Measurements from ENCODE around the gene L3MBTL4. TPM values are rescaled to one million over a fixed set of nuclear protein-coding genes. Genes with fewer than 3 reads are reported as not detected.
"Not testable (repeated sequence)": the region's sequence is repeated elsewhere in the genome, so short reads cannot be mapped to it uniquely, and the experiment has no call there.

Gene L3MBTL4
- total RNA-seq, 1 experiment from 2014 or later = not detected

DNA sequence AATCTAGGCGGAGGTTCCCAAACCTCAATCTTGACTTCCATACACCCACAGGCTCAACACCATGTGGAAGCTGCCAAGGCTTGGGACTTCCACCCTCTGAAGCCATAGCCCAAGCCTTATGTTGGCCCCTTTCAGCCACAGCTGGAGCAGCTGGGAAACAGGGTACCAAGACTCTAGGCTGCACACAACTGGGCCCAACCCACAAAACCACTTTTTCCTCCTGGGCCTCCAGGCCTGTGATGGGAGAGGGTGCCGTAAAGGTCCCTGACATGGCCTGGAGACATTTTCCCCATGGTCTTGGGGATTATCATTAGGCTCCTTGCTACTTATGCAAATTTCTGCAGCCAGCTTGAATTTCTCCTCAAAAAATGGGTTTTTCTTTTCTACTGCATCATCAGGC lies 279.7 kb downstream of the L3MBTL4 start:
- H3K79me2 ChIP-seq (ENCODE audit: insufficient read depth, low read length); BruUV-seq (replicated peaks); H3K4me1 ChIP-seq (ENCODE audit: control insufficient read depth in 1 of 2, insufficient read depth in 2 of 2, low read length in 2 of 2); H2AFZ ChIP-seq (ENCODE audit: low read depth, low read length, poor library complexity, severe bottlenecking); H4K20me1 ChIP-seq (ENCODE audit: insufficient read depth); DNase-seq (ENCODE audit: low read depth, low spot score); H3K9ac ChIP-seq (ENCODE audit: low read length); H3K4me2 ChIP-seq (ENCODE audit: low read length); H3K27ac ChIP-seq (ENCODE audit: low read depth, low read length); H3K9me2 ChIP-seq (ENCODE audit: insufficient read depth); H3K36me3 ChIP-seq (ENCODE audit: control insufficient read depth in 1 of 2, insufficient read depth in 2 of 2, low read length in 2 of 2); RAD21 ChIA-PET (ENCODE audit: low non-redundant PET in 1 of 2, low total read pairs in 2 of 2, uncharacterized antibody in 2 of 2, unreplicated experiment in 2 of 2); H3K27me3 ChIP-seq (ENCODE audit: insufficient read depth, low read length); intact Hi-C loops (cut with micrococcal nuclease); ATAC-seq; POLR2A ChIA-PET; CTCF ChIA-PET; H3K4me3 ChIP-seq (replicated peaks in 1 of 2; ENCODE audit: low read depth in 1 of 2, low read length in 2 of 2): not testable (repeated sequence)
- H3K9me3 ChIP-seq (ENCODE audit: control insufficient read depth in 1 of 2, insufficient read depth in 1 of 2, low read depth in 1 of 2, low read length in 2 of 2) = peaks cover 8 to 15% of the 10 kb centered on the region in 2 experiments; a peak in 2 of 4 replicates

DNA sequence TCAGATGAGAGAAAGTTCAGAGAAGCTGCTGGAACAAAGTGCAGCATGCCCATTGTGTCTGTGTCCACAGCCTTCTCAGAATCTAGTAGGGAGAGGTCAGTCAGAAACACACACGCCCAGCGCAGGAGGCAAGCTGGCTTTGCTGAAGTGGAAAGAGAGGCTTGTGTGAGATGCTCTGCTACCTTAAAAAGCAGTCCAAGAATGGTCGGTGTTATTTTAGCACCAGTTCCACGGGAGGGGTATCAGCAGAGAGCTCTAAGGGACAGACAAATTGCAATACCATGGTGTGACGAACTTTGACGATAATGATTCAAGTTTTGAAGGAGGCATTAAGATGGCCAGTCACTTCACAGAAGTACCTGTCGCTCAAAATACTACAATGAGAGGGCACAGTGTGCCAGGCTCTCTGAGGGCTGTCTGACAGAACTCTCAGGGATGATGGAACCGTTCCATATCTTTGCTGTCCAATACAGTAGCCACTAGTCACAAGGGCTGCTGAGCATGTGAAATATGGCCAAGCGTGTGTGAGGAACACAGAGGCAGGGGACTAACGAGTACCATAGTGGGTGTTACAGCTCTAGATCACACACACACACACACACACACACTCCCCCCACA lies 281.9 kb downstream of the L3MBTL4 start:
- TF ChIP-seq, protein P1, sequence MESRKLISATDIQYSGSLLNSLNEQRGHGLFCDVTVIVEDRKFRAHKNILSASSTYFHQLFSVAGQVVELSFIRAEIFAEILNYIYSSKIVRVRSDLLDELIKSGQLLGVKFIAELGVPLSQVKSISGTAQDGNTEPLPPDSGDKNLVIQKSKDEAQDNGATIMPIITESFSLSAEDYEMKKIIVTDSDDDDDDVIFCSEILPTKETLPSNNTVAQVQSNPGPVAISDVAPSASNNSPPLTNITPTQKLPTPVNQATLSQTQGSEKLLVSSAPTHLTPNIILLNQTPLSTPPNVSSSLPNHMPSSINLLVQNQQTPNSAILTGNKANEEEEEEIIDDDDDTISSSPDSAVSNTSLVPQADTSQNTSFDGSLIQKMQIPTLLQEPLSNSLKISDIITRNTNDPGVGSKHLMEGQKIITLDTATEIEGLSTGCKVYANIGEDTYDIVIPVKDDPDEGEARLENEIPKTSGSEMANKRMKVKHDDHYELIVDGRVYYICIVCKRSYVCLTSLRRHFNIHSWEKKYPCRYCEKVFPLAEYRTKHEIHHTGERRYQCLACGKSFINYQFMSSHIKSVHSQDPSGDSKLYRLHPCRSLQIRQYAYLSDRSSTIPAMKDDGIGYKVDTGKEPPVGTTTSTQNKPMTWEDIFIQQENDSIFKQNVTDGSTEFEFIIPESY (IDR thresholded peaks at IDR 0.05; ENCODE audit: extremely low read depth, insufficient replicate concordance, low read length) = no peak
- TF ChIP-seq EZH2 (IDR thresholded peaks at IDR 0.05) (no peak), RAD21 (IDR thresholded peaks at IDR 0.05; ENCODE audit: low read depth) (no peak), CBX3 (IDR thresholded peaks at IDR 0.05; ENCODE audit: low read depth) (no peak), YY1 (IDR thresholded peaks at IDR 0.05; ENCODE audit: extremely low read depth, insufficient replicate concordance, low read depth, low read length) (no peak), ELF1 (IDR thresholded peaks at IDR 0.05; ENCODE audit: borderline replicate concordance, low read depth) (no peak), EGR1 (IDR thresholded peaks at IDR 0.05; ENCODE audit: low read depth) (no peak), POLR2A (IDR thresholded peaks at IDR 0.05; ENCODE audit: borderline replicate concordance, extremely low read depth, insufficient read depth, insufficient read length) (no peak), FOSL1 (IDR thresholded peaks at IDR 0.05; ENCODE audit: low read depth) (no peak), SIN3A (IDR thresholded peaks at IDR 0.05; ENCODE audit: low read depth) (no peak)
- Histone ChIP-seq H3K4me1 (ENCODE audit: control insufficient read depth in 1 of 2, insufficient read depth in 2 of 2, low read length in 2 of 2) (no peaks in the 10 kb centered on the region), H3K36me3 (ENCODE audit: control insufficient read depth in 1 of 2, insufficient read depth in 2 of 2, low read length in 2 of 2) (no peaks in the 10 kb centered on the region), H2AFZ (ENCODE audit: low read depth, low read length, poor library complexity, severe bottlenecking) (no peak overlapping the region), H3K9me2 (ENCODE audit: insufficient read depth) (no peaks in the 10 kb centered on the region), H3K4me2 (ENCODE audit: low read length) (no peak overlapping the region), H3K27ac (ENCODE audit: low read depth, low read length) (no peak overlapping the region), H3K79me2 (ENCODE audit: insufficient read depth, low read length) (no peaks in the 10 kb centered on the region), H3K9me3 (ENCODE audit: control insufficient read depth in 1 of 2, insufficient read depth in 1 of 2, low read depth in 1 of 2, low read length in 2 of 2) (peaks cover 9 to 20% of the 10 kb centered on the region in 2 experiments; a peak in 2 of 4 replicates), H3K9ac (ENCODE audit: low read length) (no peak overlapping the region), H4K20me1 (ENCODE audit: insufficient read depth) (no peaks in the 10 kb centered on the region), H3K27me3 (ENCODE audit: insufficient read depth, low read length) (no peaks in the 10 kb centered on the region), H3K4me3 (replicated peaks in 1 of 2; ENCODE audit: low read depth in 1 of 2, low read length in 2 of 2) (no peak overlapping the region)
- ATAC-seq (no peak), DNase-seq (ENCODE audit: low read depth, low spot score) (no peak)
- RAD21 ChIA-PET (ENCODE audit: low non-redundant PET in 1 of 2, low total read pairs in 2 of 2, uncharacterized antibody in 2 of 2, unreplicated experiment in 2 of 2) = no interaction called here
- no TSS peak for BruUV-seq (replicated peaks)
- intact Hi-C loops (cut with micrococcal nuclease) = no loop called here
- POLR2A ChIA-PET = no interaction called here
- CTCF ChIA-PET = no interaction called here
